Measurements from ENCODE around the gene PUM1. TPM values are rescaled to one million over a fixed set of nuclear protein-coding genes. Genes with fewer than 3 reads are reported as not detected.

The PUM1 gene
- total and polyA plus RNA-seq, 4 donors = 18.1 to 49.2 (median 30.2) TPM

DNA sequence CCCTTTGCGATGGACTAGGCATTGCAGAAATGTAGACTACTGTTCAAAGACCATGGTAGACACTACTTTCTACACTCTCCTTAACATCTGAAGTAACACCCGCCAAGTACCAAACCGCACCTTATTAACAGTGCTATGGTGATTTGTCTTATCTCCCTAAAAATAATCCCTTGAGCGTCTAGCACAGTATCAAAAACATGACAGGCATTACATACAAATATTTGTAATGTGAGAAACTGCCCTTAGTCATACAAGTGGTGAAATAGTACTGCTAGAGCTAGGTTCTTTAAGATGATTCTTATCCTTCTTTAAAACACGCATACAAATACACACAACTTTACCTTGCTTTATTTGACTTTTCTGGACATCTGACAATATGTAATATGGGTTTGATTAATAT lies 27.2 kb downstream of the PUM1 start:
- Histone ChIP-seq H3K9ac (ENCODE audit: low read depth in 1 of 2, low read length in 2 of 2) (no peak overlapping the region), H3K4me1 (ENCODE audit: control insufficient read depth in 4 of 4, insufficient read depth in 4 of 4, low read length in 3 of 4) (peaks cover 3 to 7% (median 5%) of the 10 kb centered on the region in 4 donors), H3K27me3 (ENCODE audit: control insufficient read depth in 4 of 4, insufficient read depth in 4 of 4, low read length in 3 of 4) (no peaks in the 10 kb centered on the region), H3K4me3 (ENCODE audit: low read depth in 1 of 3, low read length in 3 of 3) (no peak overlapping the region), H3K9me3 (ENCODE audit: control insufficient read depth in 4 of 4, low read length in 3 of 4) (no peaks in the 10 kb centered on the region), H3K36me3 (ENCODE audit: control insufficient read depth in 4 of 4, insufficient read depth in 3 of 4, low read depth in 1 of 4, low read length in 3 of 4) (peaks cover 0 to 5% (median 3%) of the 10 kb centered on the region in 4 donors), H3K27ac (ENCODE audit: low read depth in 1 of 2, low read length in 2 of 2) (no peak overlapping the region)
- DNase-seq (ENCODE audit: low spot score) = no peak
- TF ChIP-seq NR2F2 (IDR thresholded peaks at IDR 0.05) (no peak), RAD21 (IDR thresholded peaks at IDR 0.05) (no peak), HNF4G (IDR thresholded peaks at IDR 0.05) (no peak), YY1 (IDR thresholded peaks at IDR 0.05) (no peak)
- TF ChIP-seq, protein P1, sequence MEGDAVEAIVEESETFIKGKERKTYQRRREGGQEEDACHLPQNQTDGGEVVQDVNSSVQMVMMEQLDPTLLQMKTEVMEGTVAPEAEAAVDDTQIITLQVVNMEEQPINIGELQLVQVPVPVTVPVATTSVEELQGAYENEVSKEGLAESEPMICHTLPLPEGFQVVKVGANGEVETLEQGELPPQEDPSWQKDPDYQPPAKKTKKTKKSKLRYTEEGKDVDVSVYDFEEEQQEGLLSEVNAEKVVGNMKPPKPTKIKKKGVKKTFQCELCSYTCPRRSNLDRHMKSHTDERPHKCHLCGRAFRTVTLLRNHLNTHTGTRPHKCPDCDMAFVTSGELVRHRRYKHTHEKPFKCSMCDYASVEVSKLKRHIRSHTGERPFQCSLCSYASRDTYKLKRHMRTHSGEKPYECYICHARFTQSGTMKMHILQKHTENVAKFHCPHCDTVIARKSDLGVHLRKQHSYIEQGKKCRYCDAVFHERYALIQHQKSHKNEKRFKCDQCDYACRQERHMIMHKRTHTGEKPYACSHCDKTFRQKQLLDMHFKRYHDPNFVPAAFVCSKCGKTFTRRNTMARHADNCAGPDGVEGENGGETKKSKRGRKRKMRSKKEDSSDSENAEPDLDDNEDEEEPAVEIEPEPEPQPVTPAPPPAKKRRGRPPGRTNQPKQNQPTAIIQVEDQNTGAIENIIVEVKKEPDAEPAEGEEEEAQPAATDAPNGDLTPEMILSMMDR (IDR thresholded peaks at IDR 0.05; ENCODE audit: low read depth, low read length, missing input control) = no peak
- 88% methylated on average over 5 of the region's 5 CpGs for WGBS

- Histone ChIP-seq H3K4me3 (ENCODE audit: low read depth in 1 of 3, low read length in 3 of 3) (no peak overlapping the region), H3K27me3 (ENCODE audit: control insufficient read depth in 4 of 4, insufficient read depth in 4 of 4, low read length in 3 of 4) (no peaks in the 10 kb centered on the region), H3K36me3 (ENCODE audit: control insufficient read depth in 4 of 4, insufficient read depth in 3 of 4, low read depth in 1 of 4, low read length in 3 of 4) (peaks cover 0 to 3% (median under 1%) of the 10 kb centered on the region in 4 donors), H3K4me1 (ENCODE audit: control insufficient read depth in 4 of 4, insufficient read depth in 4 of 4, low read length in 3 of 4) (peaks cover 0 to 9% (median 5%) of the 10 kb centered on the region in 4 donors), H3K9me3 (ENCODE audit: control insufficient read depth in 4 of 4, low read length in 3 of 4) (no peaks in the 10 kb centered on the region), H3K27ac (ENCODE audit: low read depth in 1 of 2, low read length in 2 of 2) (no peak overlapping the region), H3K9ac (ENCODE audit: low read depth in 1 of 2, low read length in 2 of 2) (no peak overlapping the region)
- TF ChIP-seq EGR1 (IDR thresholded peaks at IDR 0.05; ENCODE audit: low read depth in 2 of 2) = no peak
- TF ChIP-seq ATF3 (IDR thresholded peaks at IDR 0.05) = no peak
- TF ChIP-seq, protein P1 (IDR thresholded peaks at IDR 0.05; ENCODE audit: low read depth, low read length, missing input control) = no peak
- no peak for TF ChIP-seq RAD21 (IDR thresholded peaks at IDR 0.05)
- no peak for TF ChIP-seq FOXA1 (IDR thresholded peaks at IDR 0.05)
- TF ChIP-seq SP1 (IDR thresholded peaks at IDR 0.05) = no peak
- no peak for TF ChIP-seq TAF1 (conservative IDR thresholded peaks at IDR 0.05)
- no peak for DNase-seq (ENCODE audit: low spot score)
- WGBS = 94% methylated on average over 8 of the region's 8 CpGs
These were observed 28.6 kb downstream of the PUM1 start for GRCh38 chr1:31036749-31037500.

DNA sequence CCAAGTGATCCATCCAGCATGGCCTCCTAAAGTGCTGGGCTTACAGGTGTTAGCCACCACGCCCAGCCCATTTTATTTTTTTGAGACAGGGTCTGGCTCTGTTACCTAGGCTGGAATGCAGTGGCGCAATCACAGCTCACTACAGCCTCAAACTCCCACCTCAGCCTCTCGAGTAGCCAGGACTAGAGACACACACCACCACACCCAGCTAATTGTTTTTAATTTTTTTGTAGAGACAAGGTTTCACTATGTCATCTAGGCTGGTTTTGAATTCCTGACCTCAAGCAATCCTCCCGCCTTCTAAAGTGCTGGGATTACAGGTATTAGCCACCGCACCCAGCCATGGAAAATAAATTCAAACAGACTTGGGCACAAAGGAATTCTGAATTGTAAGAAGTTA lies 31.9 kb downstream of the PUM1 start:
- Histone ChIP-seq H3K9ac (ENCODE audit: low read depth in 1 of 2, low read length in 2 of 2) (no peak overlapping the region), H3K27me3 (ENCODE audit: control insufficient read depth in 4 of 4, insufficient read depth in 4 of 4, low read length in 3 of 4) (no peaks in the 10 kb centered on the region), H3K4me1 (ENCODE audit: control insufficient read depth in 4 of 4, insufficient read depth in 4 of 4, low read length in 3 of 4) (peaks cover 7 to 12% (median 10%) of the 10 kb centered on the region in 4 donors), H3K27ac (ENCODE audit: low read depth in 1 of 2, low read length in 2 of 2) (no peak overlapping the region), H3K36me3 (ENCODE audit: control insufficient read depth in 4 of 4, insufficient read depth in 3 of 4, low read depth in 1 of 4, low read length in 3 of 4) (peaks cover 0 to 4% (median 1%) of the 10 kb centered on the region in 4 donors), H3K4me3 (ENCODE audit: low read depth in 1 of 3, low read length in 3 of 3) (no peak overlapping the region), H3K9me3 (ENCODE audit: control insufficient read depth in 4 of 4, low read length in 3 of 4) (no peaks in the 10 kb centered on the region)
- TF ChIP-seq GABPA (IDR thresholded peaks at IDR 0.05 in 1 of 2, conservative IDR thresholded peaks at IDR 0.05 in 1 of 2) = no peak
- no peak for TF ChIP-seq JUND (IDR thresholded peaks at IDR 0.05)
- TF ChIP-seq FOXA2 (IDR thresholded peaks at IDR 0.05) = no peak
- TF ChIP-seq REST (IDR thresholded peaks at IDR 0.05) = no peak
- TF ChIP-seq RAD21 (IDR thresholded peaks at IDR 0.05) = no peak
- TF ChIP-seq ZBTB33 (IDR thresholded peaks at IDR 0.05) = no peak
- no peak for TF ChIP-seq RXRA (IDR thresholded peaks at IDR 0.05)
- no peak for DNase-seq (ENCODE audit: low spot score)
- 94% methylated on average over 5 of the region's 5 CpGs for WGBS
